ENCODE results near the gene HIP1. TPM values are rescaled to one million over a fixed set of nuclear protein-coding genes. Genes with fewer than 3 reads are reported as not detected.

Gene HIP1
- polyA plus RNA-seq, 1 of the 3 experiments (the other 2 are of a cell fraction) = 11.3 TPM

DNA sequence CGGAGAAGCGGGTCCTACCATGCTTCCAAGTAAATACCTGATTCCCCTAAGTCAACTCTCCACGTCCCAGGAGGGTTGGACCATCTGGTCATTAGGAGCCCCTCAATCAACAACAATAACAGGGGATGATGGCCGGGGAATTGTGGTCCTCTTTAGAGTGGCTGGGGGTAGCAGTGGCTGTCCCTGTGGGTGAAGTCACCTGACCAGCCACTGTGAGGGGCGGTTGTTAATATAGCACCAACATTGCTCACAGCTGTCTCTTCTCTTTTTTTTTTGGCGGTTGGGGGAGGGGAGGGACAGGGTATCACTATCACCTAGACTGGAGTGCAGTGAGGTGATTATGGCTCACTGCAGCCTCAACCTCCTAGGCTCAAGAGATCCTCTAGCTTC, 178.8 kb downstream of the HIP1 start:
- 90% methylated on average over 5 of the region's 6 CpGs for WGBS (ENCODE audit: low lambda C conversion rate)
- Histone ChIP-seq H3K27ac (ENCODE audit: low read depth in 2 of 2, low read length in 1 of 2) (no peak overlapping the region), H4K20me1 (ENCODE audit: insufficient read depth) (peaks cover 36% of the 10 kb centered on the region), H2AFZ (ENCODE audit: low read depth) (no peak overlapping the region), H3K9me3 (no peaks in the 10 kb centered on the region), H3K79me2 (ENCODE audit: insufficient read depth) (no peaks in the 10 kb centered on the region), H3K4me1 (ENCODE audit: control insufficient read depth in 1 of 2, insufficient read depth in 2 of 2, low read depth in 1 of 2, low read length in 1 of 2) (peaks cover under 1 to 3% of the 10 kb centered on the region in 2 experiments; a peak in 2 of 4 replicates), H3K9ac (no peak overlapping the region), H3K27me3 (ENCODE audit: insufficient read depth) (no peaks in the 10 kb centered on the region), H3F3A (replicated peaks; ENCODE audit: insufficient read depth) (peaks cover 6% of the 10 kb centered on the region), H3K9me2 (no peaks in the 10 kb centered on the region), H3K4me3 (ENCODE audit: low read depth in 2 of 2, low read length in 1 of 2) (no peak overlapping the region), H3K36me3 (replicated peaks in 1 of 2; ENCODE audit: control insufficient read depth in 1 of 2, insufficient read depth in 2 of 2, low read length in 1 of 2) (peaks cover 0 to 19% of the 10 kb centered on the region in 2 experiments), H3K4me2 (no peak overlapping the region)
- ChIA-PET POLR2A (no interaction called here), CTCF (interaction anchor here (0.7 kb wide), 1 partner anchor 12 kb away, joined by 4 read pairs; no protein-coding TSS in a partner anchor)
- TF ChIP-seq JUND (IDR thresholded peaks at IDR 0.05) (no peak), POLR2AphosphoS5 (IDR thresholded peaks at IDR 0.05; ENCODE audit: low read depth, low read length) (no peak), GABPA (IDR thresholded peaks at IDR 0.05; ENCODE audit: low read depth) (no peak), NFIC (IDR thresholded peaks at IDR 0.05; ENCODE audit: borderline replicate concordance) (no peak), SMC3 (IDR thresholded peaks at IDR 0.05; ENCODE audit: low read depth, low read length) (no peak), EZH2phosphoT487 (IDR thresholded peaks at IDR 0.05; ENCODE audit: borderline replicate concordance, low read depth) (no peak), FOSL2 (IDR thresholded peaks at IDR 0.05; ENCODE audit: borderline replicate concordance, low read depth) (no peak), TEAD4 (IDR thresholded peaks at IDR 0.05; ENCODE audit: borderline replicate concordance, insufficient read depth) (no peak), MAX (IDR thresholded peaks at IDR 0.05; ENCODE audit: low read depth) (no peak)
- TF ChIP-seq, protein P1, sequence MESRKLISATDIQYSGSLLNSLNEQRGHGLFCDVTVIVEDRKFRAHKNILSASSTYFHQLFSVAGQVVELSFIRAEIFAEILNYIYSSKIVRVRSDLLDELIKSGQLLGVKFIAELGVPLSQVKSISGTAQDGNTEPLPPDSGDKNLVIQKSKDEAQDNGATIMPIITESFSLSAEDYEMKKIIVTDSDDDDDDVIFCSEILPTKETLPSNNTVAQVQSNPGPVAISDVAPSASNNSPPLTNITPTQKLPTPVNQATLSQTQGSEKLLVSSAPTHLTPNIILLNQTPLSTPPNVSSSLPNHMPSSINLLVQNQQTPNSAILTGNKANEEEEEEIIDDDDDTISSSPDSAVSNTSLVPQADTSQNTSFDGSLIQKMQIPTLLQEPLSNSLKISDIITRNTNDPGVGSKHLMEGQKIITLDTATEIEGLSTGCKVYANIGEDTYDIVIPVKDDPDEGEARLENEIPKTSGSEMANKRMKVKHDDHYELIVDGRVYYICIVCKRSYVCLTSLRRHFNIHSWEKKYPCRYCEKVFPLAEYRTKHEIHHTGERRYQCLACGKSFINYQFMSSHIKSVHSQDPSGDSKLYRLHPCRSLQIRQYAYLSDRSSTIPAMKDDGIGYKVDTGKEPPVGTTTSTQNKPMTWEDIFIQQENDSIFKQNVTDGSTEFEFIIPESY (IDR thresholded peaks at IDR 0.05; ENCODE audit: borderline replicate concordance, low read depth) = no peak
- TF ChIP-seq, protein P2, sequence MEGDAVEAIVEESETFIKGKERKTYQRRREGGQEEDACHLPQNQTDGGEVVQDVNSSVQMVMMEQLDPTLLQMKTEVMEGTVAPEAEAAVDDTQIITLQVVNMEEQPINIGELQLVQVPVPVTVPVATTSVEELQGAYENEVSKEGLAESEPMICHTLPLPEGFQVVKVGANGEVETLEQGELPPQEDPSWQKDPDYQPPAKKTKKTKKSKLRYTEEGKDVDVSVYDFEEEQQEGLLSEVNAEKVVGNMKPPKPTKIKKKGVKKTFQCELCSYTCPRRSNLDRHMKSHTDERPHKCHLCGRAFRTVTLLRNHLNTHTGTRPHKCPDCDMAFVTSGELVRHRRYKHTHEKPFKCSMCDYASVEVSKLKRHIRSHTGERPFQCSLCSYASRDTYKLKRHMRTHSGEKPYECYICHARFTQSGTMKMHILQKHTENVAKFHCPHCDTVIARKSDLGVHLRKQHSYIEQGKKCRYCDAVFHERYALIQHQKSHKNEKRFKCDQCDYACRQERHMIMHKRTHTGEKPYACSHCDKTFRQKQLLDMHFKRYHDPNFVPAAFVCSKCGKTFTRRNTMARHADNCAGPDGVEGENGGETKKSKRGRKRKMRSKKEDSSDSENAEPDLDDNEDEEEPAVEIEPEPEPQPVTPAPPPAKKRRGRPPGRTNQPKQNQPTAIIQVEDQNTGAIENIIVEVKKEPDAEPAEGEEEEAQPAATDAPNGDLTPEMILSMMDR (IDR thresholded peaks at IDR 0.05) = no peak
- TF ChIP-seq, protein P3, sequence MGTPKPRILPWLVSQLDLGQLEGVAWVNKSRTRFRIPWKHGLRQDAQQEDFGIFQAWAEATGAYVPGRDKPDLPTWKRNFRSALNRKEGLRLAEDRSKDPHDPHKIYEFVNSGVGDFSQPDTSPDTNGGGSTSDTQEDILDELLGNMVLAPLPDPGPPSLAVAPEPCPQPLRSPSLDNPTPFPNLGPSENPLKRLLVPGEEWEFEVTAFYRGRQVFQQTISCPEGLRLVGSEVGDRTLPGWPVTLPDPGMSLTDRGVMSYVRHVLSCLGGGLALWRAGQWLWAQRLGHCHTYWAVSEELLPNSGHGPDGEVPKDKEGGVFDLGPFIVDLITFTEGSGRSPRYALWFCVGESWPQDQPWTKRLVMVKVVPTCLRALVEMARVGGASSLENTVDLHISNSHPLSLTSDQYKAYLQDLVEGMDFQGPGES (IDR thresholded peaks at IDR 0.05; ENCODE audit: low read depth, low read length) = no peak
- no peak for DNase-seq
